ENCODE results near the gene TNFRSF13B. TPM values are rescaled to one million over a fixed set of nuclear protein-coding genes. Genes with fewer than 3 reads are reported as not detected.
"Not testable (repeated sequence)": the region's sequence is repeated elsewhere in the genome, so short reads cannot be mapped to it uniquely, and the experiment has no call there.

The TNFRSF13B gene
- total RNA-seq, 4 donors from 2014 or later, result 9.2 TPM; not detected in 3

- DNase-seq, result peak; percentile 3
- Histone ChIP-seq H3K9me3 (no peaks in the 10 kb centered on the region), H3K27me3 (no peaks in the 10 kb centered on the region), H3K4me3 (no peak overlapping the region), H3K27ac (no peak overlapping the region), H3K36me3 (no peaks in the 10 kb centered on the region), H3K4me1 (no peaks in the 10 kb centered on the region)
- in situ Hi-C loops (cut with MboI; ENCODE audit: low pct_ligation_motif_present in 1 of 4, low pct_unique_long_range_greater_than_20kb in 1 of 4, low sequenced_read_pairs in 3 of 4) (no loop called here), intact Hi-C loops (cut with DNase I; ENCODE audit: low total_unique reads) (no loop called here)
- WGBS, 2 donors (ENCODE audit: low coverage in 1 of 2), result 91% methylated on average over 15 of the region's 15 CpGs; no CpG with 5 or more reads in 1 of the 2 donors
- TF ChIP-seq POLR2A (IDR thresholded peaks at IDR 0.05), result no peak
- TF ChIP-seq POLR2AphosphoS5 (IDR thresholded peaks at IDR 0.05), result no peak
Observed at GRCh38 chr17:16923904-16924695, 47.8 kb downstream of the TNFRSF13B start.

DNA sequence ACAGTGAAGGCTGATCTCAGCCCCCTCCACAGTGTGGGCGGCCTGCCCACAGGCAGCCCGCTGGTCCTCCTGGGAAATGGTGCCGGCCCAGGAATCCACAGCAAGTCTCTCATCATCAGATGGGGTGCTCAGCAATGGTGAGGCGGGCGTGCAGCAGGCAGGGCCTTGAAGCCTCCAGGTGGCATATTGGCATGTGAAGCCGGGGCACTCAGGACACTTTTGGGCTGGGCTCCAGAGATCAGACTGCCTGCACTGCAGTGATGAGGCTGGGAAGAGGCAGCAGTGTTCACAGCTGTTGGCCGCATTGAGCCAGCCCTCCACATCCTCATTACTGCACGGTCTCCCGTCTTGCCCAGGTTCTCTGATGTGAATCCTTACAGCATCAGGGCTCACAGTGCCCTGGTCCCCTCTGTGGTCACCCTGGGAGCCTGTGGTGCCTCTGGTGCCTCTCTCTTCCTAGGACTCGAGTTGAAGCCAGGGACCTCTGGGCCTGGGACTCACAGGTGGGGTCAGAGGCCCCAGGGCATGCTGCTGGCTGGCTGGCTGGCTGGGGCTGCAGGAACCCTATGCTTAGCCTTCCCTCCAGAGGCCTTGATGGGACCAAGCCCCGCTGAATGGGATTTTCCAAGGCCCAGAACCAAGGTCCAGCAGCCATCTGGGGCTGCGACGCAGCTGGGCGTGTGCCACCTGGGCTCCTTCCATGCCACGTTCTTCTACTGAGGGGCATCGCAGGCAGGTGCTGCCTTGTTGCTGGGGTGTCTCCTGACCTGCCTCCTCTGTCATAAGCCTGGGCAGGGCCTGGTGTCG, 48.6 kb downstream of the TNFRSF13B start:
- in situ Hi-C loops (cut with MboI; ENCODE audit: low pct_ligation_motif_present in 1 of 4, low pct_unique_long_range_greater_than_20kb in 1 of 4, low sequenced_read_pairs in 3 of 4), result no loop called here
- peak; percentile 2 for DNase-seq

DNA sequence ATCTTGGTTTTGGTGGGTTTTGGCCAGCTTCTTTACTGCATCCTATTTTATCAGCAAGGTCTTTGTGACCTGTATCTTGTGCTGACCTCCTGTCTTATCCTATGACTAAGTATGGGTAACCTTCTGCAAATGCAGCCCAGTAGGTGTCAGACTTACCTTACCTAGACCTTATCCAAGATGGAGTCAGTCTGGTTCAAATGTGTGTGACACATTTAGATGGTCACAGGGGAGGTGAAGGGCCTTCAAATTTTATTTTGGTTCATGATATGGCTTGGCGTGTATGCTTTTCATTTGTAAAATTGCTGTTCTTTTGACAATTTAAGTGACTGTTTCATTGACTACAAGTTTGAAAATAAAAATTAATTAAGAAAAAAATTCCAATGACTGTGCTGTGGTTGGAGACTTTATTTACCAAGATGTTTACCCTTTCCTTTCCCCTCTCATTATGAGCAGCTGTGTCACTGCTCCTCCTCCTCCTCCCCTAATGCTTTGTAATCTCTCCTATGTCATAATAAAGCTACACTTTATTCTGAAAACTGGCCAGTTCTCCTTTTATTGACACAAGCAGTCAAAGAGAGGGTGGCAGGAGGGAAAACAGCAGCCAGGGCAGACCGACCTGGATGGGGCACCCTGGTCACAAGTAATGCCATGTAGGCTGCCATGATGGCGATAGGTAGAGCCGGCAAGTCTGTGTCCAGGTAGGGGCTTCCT, 49.4 kb downstream of the TNFRSF13B start:
- H3K27ac ChIP-seq, result no peak overlapping the region
- TF ChIP-seq POLR2A (IDR thresholded peaks at IDR 0.05) (no peak), EP300 (IDR thresholded peaks at IDR 0.05; ENCODE audit: low read depth) (no peak), POLR2AphosphoS5 (IDR thresholded peaks at IDR 0.05) (no peak)
- 82 to 100% methylated on average over 1 to 4 of the region's 4 CpGs for WGBS, 2 donors (ENCODE audit: low coverage in 1 of 2)

More for the DNA sequence above, 48.6 kb downstream of the TNFRSF13B start:
- WGBS, 2 donors (ENCODE audit: low coverage in 1 of 2), result 89% methylated on average over 16 of the region's 17 CpGs; no CpG with 5 or more reads in 1 of the 2 donors
- peaks cover 0 to 1% (median 0%) of the 10 kb centered on the region in 4 donors for H3K4me1 ChIP-seq
- no peak overlapping the region for H3K27ac ChIP-seq
- no peaks in the 10 kb centered on the region for H3K27me3 ChIP-seq
- no peaks in the 10 kb centered on the region for H3K9me3 ChIP-seq
- no peaks in the 10 kb centered on the region for H3K36me3 ChIP-seq
- no peak for TF ChIP-seq EP300 (IDR thresholded peaks at IDR 0.05; ENCODE audit: low read depth)
- no peak for TF ChIP-seq POLR2A (IDR thresholded peaks at IDR 0.05)
- no peak for TF ChIP-seq POLR2AphosphoS5 (IDR thresholded peaks at IDR 0.05)
- no peak for TF ChIP-seq CTCF (IDR thresholded peaks at IDR 0.05)
- intact Hi-C loops (cut with DNase I; ENCODE audit: low total_unique reads), result no loop called here
- no peak overlapping the region for H3K4me3 ChIP-seq

DNA sequence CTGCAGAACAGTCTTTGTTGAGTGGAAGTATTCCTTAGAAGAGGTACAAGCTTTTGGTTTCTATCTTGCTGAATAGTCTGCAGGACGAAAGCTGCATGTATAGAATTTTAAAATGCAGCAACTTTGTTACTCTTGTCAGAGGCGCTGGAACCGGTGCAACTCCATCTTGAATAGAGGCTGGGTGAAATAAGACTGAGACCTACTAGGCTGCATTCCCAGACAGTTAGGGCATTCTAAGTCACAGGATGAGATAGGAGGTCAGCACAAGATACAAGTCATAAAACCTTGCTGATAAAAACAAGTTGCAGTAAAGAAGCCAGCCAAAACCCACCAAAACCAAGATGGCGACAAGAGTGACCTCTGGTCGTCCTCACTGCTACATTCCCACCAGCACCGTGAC, 50.5 kb downstream of the TNFRSF13B start:
- H3K27ac ChIP-seq; H3K4me3 ChIP-seq; H3K4me1 ChIP-seq; H3K9me3 ChIP-seq; in situ Hi-C loops (cut with MboI; ENCODE audit: low pct_ligation_motif_present in 1 of 4, low pct_unique_long_range_greater_than_20kb in 1 of 4, low sequenced_read_pairs in 3 of 4); H3K27me3 ChIP-seq; intact Hi-C loops (cut with DNase I; ENCODE audit: low total_unique reads); H3K36me3 ChIP-seq: not testable (repeated sequence)
- DNase-seq, result peak; percentile 1
- WGBS, 2 donors (ENCODE audit: low coverage in 1 of 2), result 69 to 91% methylated on average over 5 to 6 of the region's 6 CpGs

More for the DNA sequence above, 49.4 kb downstream of the TNFRSF13B start:
- DNase-seq, result peak; percentile 2
- no peaks in the 10 kb centered on the region for H3K36me3 ChIP-seq
- no peak overlapping the region for H3K4me3 ChIP-seq
- H3K27me3 ChIP-seq, result no peaks in the 10 kb centered on the region
- in situ Hi-C loops (cut with MboI; ENCODE audit: low pct_ligation_motif_present in 1 of 4, low pct_unique_long_range_greater_than_20kb in 1 of 4, low sequenced_read_pairs in 3 of 4), result no loop called here
- peaks cover 0 to 5% (median 0%) of the 10 kb centered on the region in 4 donors for H3K4me1 ChIP-seq
- H3K9me3 ChIP-seq, result no peaks in the 10 kb centered on the region
- intact Hi-C loops (cut with DNase I; ENCODE audit: low total_unique reads), result no loop called here

DNA sequence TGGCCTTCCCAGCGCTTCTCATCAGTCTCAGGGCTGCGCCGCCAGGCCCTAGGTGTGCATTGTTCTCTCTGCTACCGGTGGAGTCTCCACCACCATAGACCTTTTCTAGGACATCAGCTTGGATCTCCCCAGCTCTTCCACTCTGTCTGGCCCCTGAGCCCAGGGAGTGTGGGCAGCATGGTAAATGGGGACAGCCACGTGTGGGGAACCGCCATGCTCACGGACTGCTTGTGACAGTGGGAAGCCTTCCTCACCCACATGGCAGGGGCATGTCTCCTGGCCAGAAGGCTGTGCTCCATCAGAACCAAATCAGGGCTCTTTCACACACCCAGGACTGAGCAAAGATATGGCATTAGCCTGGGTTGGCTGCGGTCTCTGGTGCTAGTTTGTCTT, 51.3 kb downstream of the TNFRSF13B start:
- WGBS, 2 donors (ENCODE audit: low coverage in 1 of 2), result 92% methylated on average over 8 of the region's 8 CpGs; no CpG with 5 or more reads in 1 of the 2 donors
- H3K27me3 ChIP-seq, result no peaks in the 10 kb centered on the region
- no peak overlapping the region for H3K27ac ChIP-seq
- in situ Hi-C loops (cut with MboI; ENCODE audit: low pct_ligation_motif_present in 1 of 4, low pct_unique_long_range_greater_than_20kb in 1 of 4, low sequenced_read_pairs in 3 of 4), result no loop called here
- H3K4me1 ChIP-seq, result peaks cover 0 to 5% (median 0%) of the 10 kb centered on the region in 4 donors
- intact Hi-C loops (cut with DNase I; ENCODE audit: low total_unique reads), result no loop called here
- H3K36me3 ChIP-seq, result no peaks in the 10 kb centered on the region
- H3K9me3 ChIP-seq, result no peaks in the 10 kb centered on the region
- no peak overlapping the region for H3K4me3 ChIP-seq
- no peak for TF ChIP-seq POLR2AphosphoS5 (IDR thresholded peaks at IDR 0.05)
- TF ChIP-seq EP300 (IDR thresholded peaks at IDR 0.05; ENCODE audit: low read depth), result no peak
- no peak for TF ChIP-seq POLR2A (IDR thresholded peaks at IDR 0.05)
- TF ChIP-seq CTCF (IDR thresholded peaks at IDR 0.05), result no peak
- peak; percentile 2 for DNase-seq
